Esophagus squamous epithelium (tissue), 5 donors: ENCODE data around the gene EHD4. TPM values are rescaled to one million over a fixed set of nuclear protein-coding genes. Genes with fewer than 3 reads are reported as not detected.

Experiments
- DNase-seq: peaks from one replicate; lab custom pipeline; 2025; lab: John Stamatoyannopoulos, UW
- H3K27ac ChIP-seq, 4 donors: fragments of 200-600 bp; sonication (generic); one replicate each; pipeline ENCODE4 v1.5.1; 2016 to 2019; ENCODE audit warnings: mild to moderate bottlenecking in 1 of 4
- H3K27me3 ChIP-seq, 4 donors: fragments of 200-600 bp; sonication (generic); 1 replicate in 3 of 4; 2 replicates in 1 of 4; pipeline versions ENCODE4 v1.5.1 to v1.6.0; 2017 to 2021; ENCODE audit warnings: antibody characterized with exemption in 1 of 4
- H3K36me3 ChIP-seq, 3 donors: fragments of 200-600 bp; sonication (generic); one replicate each; pipeline ENCODE4 v1.5.1; 2016 to 2019
- H3K4me1 ChIP-seq, 3 donors: fragments of 200-600 bp; sonication (generic); one replicate each; pipeline ENCODE4 v1.5.1; 2017 to 2019
- H3K4me3 ChIP-seq, 4 donors: fragments of 200-600 bp; sonication (generic); 1 replicate in 3 of 4; 2 replicates in 1 of 4; pipeline ENCODE4 v1.5.1; 2016 to 2019; ENCODE audit warnings: mild to moderate bottlenecking in 2 of 4, moderate library complexity in 1 of 4
- H3K9me3 ChIP-seq, 3 donors: fragments of 200-600 bp; sonication (generic); one replicate each; pipeline ENCODE4 v1.5.1; 2016 to 2019
- POLR2A ChIP-seq, 4 donors: fragments of 450-650 bp; IDR thresholded peaks; one replicate each; pipeline ENCODE4 v1.6.1; 2017; ENCODE audit warnings: antibody characterized with exemption in 4 of 4, mild to moderate bottlenecking in 4 of 4, moderate library complexity in 3 of 4
- WGBS, 2 donors: methylation state at CpG; one replicate each; pipeline ENCODE4 v1.1.5; 2018; 5-methylcytosine and 5-hydroxymethylcytosine counted together
- intact Hi-C: fragments of 100-400 bp; cut with DNase I; formaldehyde crosslinking; loops from one replicate; pipeline ENCODE4 v1.15.0; 2022
- total RNA-seq, 4 donors: library from RNA; depleted of rRNA; stranded (reverse); fragments of >200 nt; gene quantifications; one replicate each; pipeline ENCODE4 v1.1.0, GENCODE V29; 2016
- TF ChIP-seq, protein P1 (sequence below), 6 experiments: fragments of 450-650 bp in 4 of 6; fragments of 200-600 bp in 2 of 6; sonication (generic) in 2 of 6; IDR thresholded peaks; one replicate each; pipeline ENCODE4 v1.5.1; 2016 to 2019; ENCODE audit warnings: antibody characterized with exemption in 6 of 6, mild to moderate bottlenecking in 4 of 6, moderate library complexity in 4 of 6
- donor health status: DM: yes; HTN: yes; CAD: no.

The EHD4 gene
- total RNA-seq, 4 donors from 2014 or later, result 25.4 to 45.3 (median 27.8) TPM

DNA sequence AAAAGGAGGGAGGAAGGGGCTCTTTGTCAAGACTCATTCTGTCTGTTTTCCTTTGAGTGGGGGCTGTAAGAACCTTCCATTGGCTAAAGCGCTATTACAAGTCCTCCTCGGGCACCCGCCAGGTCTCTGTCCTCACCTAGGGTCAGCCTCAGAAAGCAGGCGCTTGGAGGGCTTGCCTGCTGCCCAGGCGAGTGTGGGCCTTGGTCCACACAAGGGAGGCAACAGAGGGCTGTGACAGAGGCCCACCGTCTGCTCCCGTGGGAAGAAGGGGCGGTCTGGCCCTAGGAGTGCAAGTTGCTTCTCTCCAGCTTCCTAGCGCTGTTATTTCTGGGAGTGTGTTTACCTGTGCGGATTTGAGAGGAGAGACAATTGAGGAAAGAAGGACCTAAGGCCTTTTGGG lies 24.0 kb upstream of the EHD4 start:
- no peaks in the 10 kb centered on the region for H3K27me3 ChIP-seq
- peaks cover 0 to 22% (median 0%) of the 10 kb centered on the region in 3 donors for H3K4me1 ChIP-seq
- 90 to 92% methylated on average over 6 to 9 of the region's 10 CpGs for WGBS, 2 donors
- no peak overlapping the region for H3K27ac ChIP-seq
- no peaks in the 10 kb centered on the region for H3K9me3 ChIP-seq
- no peak overlapping the region for H3K4me3 ChIP-seq
- DNase-seq, result no peak
- no peaks in the 10 kb centered on the region for H3K36me3 ChIP-seq
- TF ChIP-seq, protein P1, sequence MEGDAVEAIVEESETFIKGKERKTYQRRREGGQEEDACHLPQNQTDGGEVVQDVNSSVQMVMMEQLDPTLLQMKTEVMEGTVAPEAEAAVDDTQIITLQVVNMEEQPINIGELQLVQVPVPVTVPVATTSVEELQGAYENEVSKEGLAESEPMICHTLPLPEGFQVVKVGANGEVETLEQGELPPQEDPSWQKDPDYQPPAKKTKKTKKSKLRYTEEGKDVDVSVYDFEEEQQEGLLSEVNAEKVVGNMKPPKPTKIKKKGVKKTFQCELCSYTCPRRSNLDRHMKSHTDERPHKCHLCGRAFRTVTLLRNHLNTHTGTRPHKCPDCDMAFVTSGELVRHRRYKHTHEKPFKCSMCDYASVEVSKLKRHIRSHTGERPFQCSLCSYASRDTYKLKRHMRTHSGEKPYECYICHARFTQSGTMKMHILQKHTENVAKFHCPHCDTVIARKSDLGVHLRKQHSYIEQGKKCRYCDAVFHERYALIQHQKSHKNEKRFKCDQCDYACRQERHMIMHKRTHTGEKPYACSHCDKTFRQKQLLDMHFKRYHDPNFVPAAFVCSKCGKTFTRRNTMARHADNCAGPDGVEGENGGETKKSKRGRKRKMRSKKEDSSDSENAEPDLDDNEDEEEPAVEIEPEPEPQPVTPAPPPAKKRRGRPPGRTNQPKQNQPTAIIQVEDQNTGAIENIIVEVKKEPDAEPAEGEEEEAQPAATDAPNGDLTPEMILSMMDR (IDR thresholded peaks at IDR 0.05), result no peak
- no peak for TF ChIP-seq POLR2A (IDR thresholded peaks at IDR 0.05)
- intact Hi-C loops, result no loop called here

DNA sequence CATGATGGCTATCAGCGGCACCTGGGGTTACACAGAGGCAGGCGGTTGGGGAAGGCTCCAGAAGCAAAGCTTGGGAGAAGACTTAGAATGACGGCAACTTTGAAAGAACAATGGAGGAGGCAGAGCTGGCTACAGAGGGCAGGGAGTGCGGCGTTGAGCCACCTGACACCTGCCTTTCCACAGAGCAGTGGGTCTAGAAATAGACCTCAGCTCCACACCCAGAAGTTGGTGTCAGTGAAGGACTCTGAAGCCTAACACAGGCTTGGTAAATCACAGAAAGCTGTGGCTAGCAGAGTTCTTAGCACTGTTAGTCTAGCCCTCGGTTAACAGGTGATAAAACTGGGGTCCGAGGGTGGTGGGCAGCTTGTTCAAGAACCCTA lies 23.1 kb upstream of the EHD4 start:
- Histone ChIP-seq H3K9me3 (no peaks in the 10 kb centered on the region), H3K36me3 (no peaks in the 10 kb centered on the region), H3K27ac (no peak overlapping the region), H3K4me3 (no peak overlapping the region), H3K27me3 (no peaks in the 10 kb centered on the region), H3K4me1 (peaks cover 0 to 22% (median 0%) of the 10 kb centered on the region in 3 donors)
- TF ChIP-seq POLR2A (IDR thresholded peaks at IDR 0.05), result no peak
- TF ChIP-seq, protein P1 (IDR thresholded peaks at IDR 0.05), result no peak
- 94 to 98% methylated on average over 5 to 6 of the region's 7 CpGs for WGBS, 2 donors
- no peak for DNase-seq
- intact Hi-C loops, result no loop called here

DNA sequence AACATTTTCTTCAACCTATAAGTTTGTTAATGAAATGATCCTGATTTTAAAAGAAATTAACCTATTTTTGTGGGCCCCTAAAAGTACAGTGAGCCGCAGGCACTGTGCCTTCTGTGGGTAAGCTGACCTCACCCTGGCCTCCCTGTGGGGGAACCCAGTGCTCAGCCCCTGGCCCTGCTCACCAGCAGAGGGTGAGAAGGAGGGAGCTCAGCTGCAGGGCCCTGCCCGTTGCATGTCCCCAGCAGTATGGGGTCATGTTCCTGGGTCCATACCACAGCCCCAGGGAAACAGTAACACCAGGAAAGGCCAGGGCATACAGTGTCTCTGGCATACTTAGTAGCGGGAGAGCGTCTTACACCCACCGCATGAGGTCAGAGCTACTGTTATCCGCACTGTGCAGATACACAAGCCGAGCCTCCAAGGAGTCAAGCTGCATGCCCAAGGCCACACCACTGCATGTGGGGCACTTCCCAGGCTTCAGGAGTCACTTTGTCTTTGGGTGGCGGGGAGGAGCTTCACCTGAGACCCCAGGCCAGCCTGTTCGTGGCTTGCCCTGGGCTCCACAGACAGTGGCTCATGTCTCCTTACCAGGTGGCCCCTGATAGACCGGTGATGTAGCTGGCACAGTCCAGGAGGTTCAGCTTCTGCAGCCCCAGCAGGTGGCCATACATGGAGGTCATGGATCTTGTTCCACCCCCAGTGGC lies 22.6 kb upstream of the EHD4 start:
- H3K36me3 ChIP-seq, result no peaks in the 10 kb centered on the region
- no peak overlapping the region for H3K27ac ChIP-seq
- H3K4me3 ChIP-seq, result no peak overlapping the region
- no peak for TF ChIP-seq POLR2A (IDR thresholded peaks at IDR 0.05)
- TF ChIP-seq, protein P1 (IDR thresholded peaks at IDR 0.05), result no peak
- peaks cover 0 to 22% (median 0%) of the 10 kb centered on the region in 3 donors for H3K4me1 ChIP-seq
- peaks cover 0 to 5% (median 0%) of the 10 kb centered on the region in 4 donors for H3K27me3 ChIP-seq
- DNase-seq, result no peak
- intact Hi-C loops, result no loop called here
- 57 to 83% methylated on average over 1 to 3 of the region's 10 CpGs for WGBS, 2 donors
- no peaks in the 10 kb centered on the region for H3K9me3 ChIP-seq

GRCh38 chr15:41994171-41994650 lies 21.9 kb upstream of the EHD4 start:
- WGBS, 2 donors, result 71 to 87% methylated on average over 3 to 5 of the region's 5 CpGs
- Histone ChIP-seq H3K27ac (no peak overlapping the region), H3K4me3 (no peak overlapping the region), H3K9me3 (no peaks in the 10 kb centered on the region), H3K36me3 (no peaks in the 10 kb centered on the region), H3K27me3 (peaks cover 0 to 8% (median 0%) of the 10 kb centered on the region in 4 donors), H3K4me1 (peaks cover 0 to 22% (median 0%) of the 10 kb centered on the region in 3 donors)
- intact Hi-C loops, result no loop called here
- no peak for DNase-seq
- TF ChIP-seq, protein P1 (IDR thresholded peaks at IDR 0.05), result no peak
- no peak for TF ChIP-seq POLR2A (IDR thresholded peaks at IDR 0.05)

DNA sequence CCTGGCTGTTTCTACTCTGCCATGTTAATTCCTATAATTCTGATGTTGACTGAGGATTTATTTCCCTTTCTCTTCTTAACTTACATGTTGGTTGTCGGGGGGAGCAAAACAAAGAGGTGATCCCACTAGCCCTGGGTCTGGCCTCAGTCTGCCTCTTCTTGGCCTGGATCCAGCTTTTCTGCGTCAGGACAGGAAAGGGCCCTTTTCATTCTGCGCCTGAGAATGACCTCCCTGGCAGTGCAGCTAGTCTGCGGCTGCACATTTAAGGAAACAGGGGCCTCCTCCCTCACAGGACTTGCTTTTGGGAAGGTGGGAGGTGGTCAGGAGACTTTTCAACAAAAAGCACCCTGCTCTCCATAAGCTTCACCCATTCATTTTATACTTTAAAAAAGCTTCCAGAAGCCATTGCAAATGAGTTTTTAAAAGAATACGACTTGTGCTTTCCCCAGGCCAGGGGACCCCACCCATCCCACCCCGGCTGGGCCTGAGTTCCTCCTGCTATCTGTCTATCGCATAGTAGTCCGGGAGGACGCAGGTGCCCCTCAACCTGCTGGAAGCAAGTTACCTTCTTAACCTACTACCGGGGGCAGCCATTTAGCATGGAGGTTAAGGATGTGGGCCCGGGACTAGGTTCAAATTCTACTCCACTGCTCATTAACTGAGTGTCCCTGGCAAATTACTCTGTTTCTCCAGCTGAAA lies 21.3 kb upstream of the EHD4 start:
- DNase-seq, result no peak
- 73 to 77% methylated on average over 11 of the region's 11 CpGs for WGBS, 2 donors
- peaks cover 0 to 22% (median 0%) of the 10 kb centered on the region in 3 donors for H3K4me1 ChIP-seq
- no peak for TF ChIP-seq POLR2A (IDR thresholded peaks at IDR 0.05)
- TF ChIP-seq, protein P1 (IDR thresholded peaks at IDR 0.05), result no peak
- intact Hi-C loops, result no loop called here
- peaks cover 0 to 8% (median 0%) of the 10 kb centered on the region in 4 donors for H3K27me3 ChIP-seq
- H3K36me3 ChIP-seq, result no peaks in the 10 kb centered on the region
- no peak overlapping the region for H3K27ac ChIP-seq
- H3K4me3 ChIP-seq, result no peak overlapping the region
- H3K9me3 ChIP-seq, result no peaks in the 10 kb centered on the region
